ENCODE measurements around the gene PPP1R2B. TPM values are rescaled to one million over a fixed set of nuclear protein-coding genes. Genes with fewer than 3 reads are reported as not detected.

The PPP1R2B gene
- total RNA-seq, 1 donor from 2014 or later, result not detected

DNA sequence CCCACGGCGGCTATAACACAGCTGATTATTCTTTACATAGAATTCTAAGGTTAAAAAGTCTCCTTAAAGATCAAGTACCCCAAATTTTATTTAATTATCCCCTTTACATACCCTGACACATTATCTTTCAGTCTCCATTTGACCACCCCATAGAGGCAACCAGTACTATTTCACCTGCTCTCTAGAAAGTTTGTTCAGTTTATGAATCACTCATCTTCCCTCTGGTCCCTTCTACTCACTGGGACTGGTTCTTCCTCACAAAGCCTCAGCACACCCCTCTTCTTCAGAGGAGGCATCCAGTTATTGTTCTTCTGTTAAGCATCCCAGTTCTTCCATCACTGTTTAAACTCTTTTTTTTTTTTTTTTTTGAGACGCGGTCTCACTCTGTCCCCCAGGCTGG is 42.8 kb downstream of the PPP1R2B start:
- Histone ChIP-seq H3K9me3 (no peaks in the 10 kb centered on the region), H3K4me3 (no peak overlapping the region), H3K4me1 (no peaks in the 10 kb centered on the region), H3K27me3 (no peaks in the 10 kb centered on the region), H3K36me3 (no peaks in the 10 kb centered on the region), H3K27ac (no peak overlapping the region)
- TF ChIP-seq, protein P1, sequence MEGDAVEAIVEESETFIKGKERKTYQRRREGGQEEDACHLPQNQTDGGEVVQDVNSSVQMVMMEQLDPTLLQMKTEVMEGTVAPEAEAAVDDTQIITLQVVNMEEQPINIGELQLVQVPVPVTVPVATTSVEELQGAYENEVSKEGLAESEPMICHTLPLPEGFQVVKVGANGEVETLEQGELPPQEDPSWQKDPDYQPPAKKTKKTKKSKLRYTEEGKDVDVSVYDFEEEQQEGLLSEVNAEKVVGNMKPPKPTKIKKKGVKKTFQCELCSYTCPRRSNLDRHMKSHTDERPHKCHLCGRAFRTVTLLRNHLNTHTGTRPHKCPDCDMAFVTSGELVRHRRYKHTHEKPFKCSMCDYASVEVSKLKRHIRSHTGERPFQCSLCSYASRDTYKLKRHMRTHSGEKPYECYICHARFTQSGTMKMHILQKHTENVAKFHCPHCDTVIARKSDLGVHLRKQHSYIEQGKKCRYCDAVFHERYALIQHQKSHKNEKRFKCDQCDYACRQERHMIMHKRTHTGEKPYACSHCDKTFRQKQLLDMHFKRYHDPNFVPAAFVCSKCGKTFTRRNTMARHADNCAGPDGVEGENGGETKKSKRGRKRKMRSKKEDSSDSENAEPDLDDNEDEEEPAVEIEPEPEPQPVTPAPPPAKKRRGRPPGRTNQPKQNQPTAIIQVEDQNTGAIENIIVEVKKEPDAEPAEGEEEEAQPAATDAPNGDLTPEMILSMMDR (IDR thresholded peaks at IDR 0.05), result no peak
- intact Hi-C loops (cut with DNase I), result no loop called here
- no peak for ATAC-seq
- DNase-seq, result no peak

- intact Hi-C loops (cut with DNase I), result no loop called here
- no peak overlapping the region for H3K4me3 ChIP-seq
- no peaks in the 10 kb centered on the region for H3K9me3 ChIP-seq
- H3K36me3 ChIP-seq, result no peaks in the 10 kb centered on the region
- TF ChIP-seq, protein P1 (IDR thresholded peaks at IDR 0.05), result no peak
- ATAC-seq (no peak), DNase-seq (no peak)
- H3K27ac ChIP-seq, result no peak overlapping the region
- no peaks in the 10 kb centered on the region for H3K27me3 ChIP-seq
- H3K4me1 ChIP-seq, result no peaks in the 10 kb centered on the region
Observed at GRCh38 chr5:156893517-156893916, 43.4 kb downstream of the PPP1R2B start.

GRCh38 chr5:156896546-156896945 is 46.5 kb downstream of the PPP1R2B start:
- TF ChIP-seq, protein P1 (IDR thresholded peaks at IDR 0.05), result no peak
- Histone ChIP-seq H3K36me3 (no peaks in the 10 kb centered on the region), H3K4me3 (no peak overlapping the region), H3K27ac (no peak overlapping the region), H3K4me1 (no peaks in the 10 kb centered on the region), H3K27me3 (no peaks in the 10 kb centered on the region), H3K9me3 (no peaks in the 10 kb centered on the region)
- intact Hi-C loops (cut with DNase I), result no loop called here
- DNase-seq, result no peak
- ATAC-seq, result no peak

Other genes starting within 250 kb of the PPP1R2B start
- not detected for gene TIMD4, start 112.9 kb downstream of the PPP1R2B start, total RNA-seq
- gene HAVCR1, start 208.8 kb downstream of the PPP1R2B start, total RNA-seq, result not detected